ENCODE data around the gene PPP2R5E.

PPP2R5E gene

DNA sequence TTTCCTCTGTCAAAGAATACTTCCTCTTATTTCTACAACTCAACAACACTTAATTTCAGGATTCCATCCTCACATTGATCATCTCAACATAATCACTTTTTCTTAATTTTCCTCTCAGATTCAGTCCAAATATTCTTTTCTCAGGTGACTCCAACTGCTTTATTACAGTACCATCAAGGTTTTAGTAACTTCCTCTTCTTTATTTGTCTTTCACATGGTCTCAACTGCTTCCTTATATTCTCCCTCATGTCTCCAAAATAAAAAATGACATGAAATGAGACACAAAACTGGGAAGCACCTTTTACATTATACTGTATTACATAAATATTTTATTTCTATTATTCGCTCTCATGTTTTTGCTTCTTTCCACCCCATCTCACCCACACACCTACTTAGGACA, 55.5 kb downstream of the PPP2R5E start:
- TF ChIP-seq, protein P1, sequence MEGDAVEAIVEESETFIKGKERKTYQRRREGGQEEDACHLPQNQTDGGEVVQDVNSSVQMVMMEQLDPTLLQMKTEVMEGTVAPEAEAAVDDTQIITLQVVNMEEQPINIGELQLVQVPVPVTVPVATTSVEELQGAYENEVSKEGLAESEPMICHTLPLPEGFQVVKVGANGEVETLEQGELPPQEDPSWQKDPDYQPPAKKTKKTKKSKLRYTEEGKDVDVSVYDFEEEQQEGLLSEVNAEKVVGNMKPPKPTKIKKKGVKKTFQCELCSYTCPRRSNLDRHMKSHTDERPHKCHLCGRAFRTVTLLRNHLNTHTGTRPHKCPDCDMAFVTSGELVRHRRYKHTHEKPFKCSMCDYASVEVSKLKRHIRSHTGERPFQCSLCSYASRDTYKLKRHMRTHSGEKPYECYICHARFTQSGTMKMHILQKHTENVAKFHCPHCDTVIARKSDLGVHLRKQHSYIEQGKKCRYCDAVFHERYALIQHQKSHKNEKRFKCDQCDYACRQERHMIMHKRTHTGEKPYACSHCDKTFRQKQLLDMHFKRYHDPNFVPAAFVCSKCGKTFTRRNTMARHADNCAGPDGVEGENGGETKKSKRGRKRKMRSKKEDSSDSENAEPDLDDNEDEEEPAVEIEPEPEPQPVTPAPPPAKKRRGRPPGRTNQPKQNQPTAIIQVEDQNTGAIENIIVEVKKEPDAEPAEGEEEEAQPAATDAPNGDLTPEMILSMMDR (IDR thresholded peaks at IDR 0.05; ENCODE audit: low read depth, low read length, missing control alignments): no peak
- H3K4me3 ChIP-seq (replicated peaks; ENCODE audit: low read depth, low read length): no peak overlapping the region
- no peak for DNase-seq (ENCODE audit: extremely low read depth, low read depth)

DNA sequence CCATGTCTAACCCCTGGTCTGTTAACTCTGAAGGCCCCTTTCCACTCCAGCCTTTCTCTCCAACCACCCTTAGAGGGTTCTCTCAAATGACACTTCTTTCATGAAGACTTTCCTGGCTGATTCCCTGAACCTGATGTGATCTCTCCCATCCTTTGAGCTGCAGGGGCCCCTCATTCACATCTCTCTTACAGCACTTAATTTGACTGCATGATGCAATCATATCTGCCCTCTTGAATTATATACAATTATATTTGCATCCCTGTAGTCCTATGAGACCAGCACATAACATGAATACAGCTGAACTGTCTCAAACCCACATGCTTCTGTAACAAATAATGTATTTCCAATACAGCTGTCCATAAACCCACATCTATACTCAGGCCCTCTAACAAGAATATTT, 56.4 kb downstream of the PPP2R5E start:
- TF ChIP-seq, protein P1 (IDR thresholded peaks at IDR 0.05; ENCODE audit: low read depth, low read length, missing control alignments): no peak
- H3K4me3 ChIP-seq (replicated peaks; ENCODE audit: low read depth, low read length): no peak overlapping the region
- DNase-seq (ENCODE audit: extremely low read depth, low read depth): no peak

DNA sequence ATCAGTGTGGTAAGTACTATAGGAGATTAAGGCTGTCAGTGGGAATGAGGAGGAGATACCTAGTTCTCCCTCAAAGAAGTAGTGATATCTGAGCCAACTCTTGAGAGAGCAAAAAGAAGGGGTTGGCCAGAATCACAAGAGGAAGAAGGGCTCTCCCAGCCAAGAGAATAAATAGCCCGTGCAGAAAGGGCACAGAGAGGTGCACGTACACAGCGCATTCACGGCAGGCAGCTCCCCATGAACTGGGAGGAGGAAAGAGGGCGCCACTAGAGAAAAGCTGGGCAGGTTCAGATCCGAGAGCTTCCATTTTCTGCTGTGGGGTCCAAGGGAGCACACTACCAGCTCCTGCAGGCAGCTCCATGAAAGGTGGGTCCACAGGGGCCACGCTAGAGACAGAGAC, 59.9 kb downstream of the PPP2R5E start:
- H3K4me3 ChIP-seq (replicated peaks; ENCODE audit: low read depth, low read length): no peak overlapping the region
- TF ChIP-seq, protein P1 (IDR thresholded peaks at IDR 0.05; ENCODE audit: low read depth, low read length, missing control alignments): no peak
- no peak for DNase-seq (ENCODE audit: extremely low read depth, low read depth)

DNA sequence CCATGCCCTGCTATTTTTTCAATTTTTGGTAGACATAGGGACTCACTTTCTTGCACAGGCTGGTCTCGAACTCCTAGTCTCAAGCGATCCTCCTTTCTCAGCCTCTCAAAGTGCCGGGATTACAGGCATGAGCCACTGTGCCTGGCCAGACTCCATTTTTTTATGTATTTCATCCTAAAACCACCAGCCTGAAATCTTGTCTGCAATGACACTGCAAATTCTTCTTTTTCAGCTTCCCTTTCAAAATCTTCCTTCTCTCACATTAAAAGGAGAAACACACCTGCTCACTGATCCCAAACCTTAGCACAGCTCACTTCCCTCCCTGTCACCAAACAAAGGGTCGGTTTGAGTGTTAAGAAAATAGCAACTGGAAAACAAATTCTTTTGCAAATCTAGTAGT, 62.6 kb downstream of the PPP2R5E start:
- TF ChIP-seq, protein P1 (IDR thresholded peaks at IDR 0.05; ENCODE audit: low read depth, low read length, missing control alignments): no peak

DNA sequence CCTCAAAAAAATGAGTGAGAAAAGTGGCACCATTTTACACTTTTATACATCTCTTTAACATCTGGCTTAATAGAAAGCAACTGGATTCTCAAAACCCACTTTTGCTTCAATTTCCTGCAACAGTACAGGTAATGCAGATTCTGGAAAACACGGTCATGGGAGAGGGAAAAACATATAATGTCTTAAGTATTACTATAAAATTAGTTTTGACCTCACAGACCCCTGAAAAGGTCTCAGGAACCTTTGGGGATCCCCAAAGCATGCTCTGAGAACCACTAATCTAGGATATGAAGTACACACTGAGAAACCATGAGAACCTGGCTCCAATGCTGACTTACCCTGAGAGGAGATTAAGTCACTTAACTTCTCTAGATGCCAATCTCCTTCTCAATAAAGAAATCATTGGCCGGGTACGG, 64.7 kb downstream of the PPP2R5E start:
- TF ChIP-seq, protein P1 (IDR thresholded peaks at IDR 0.05; ENCODE audit: low read depth, low read length, missing control alignments): no peak
- no peak overlapping the region for H3K4me3 ChIP-seq (replicated peaks; ENCODE audit: low read depth, low read length)
- DNase-seq (ENCODE audit: extremely low read depth, low read depth): no peak

More for the DNA sequence above, 62.6 kb downstream of the PPP2R5E start:
- DNase-seq (ENCODE audit: extremely low read depth, low read depth): no peak
- H3K4me3 ChIP-seq (replicated peaks; ENCODE audit: low read depth, low read length): no peak overlapping the region

DNA sequence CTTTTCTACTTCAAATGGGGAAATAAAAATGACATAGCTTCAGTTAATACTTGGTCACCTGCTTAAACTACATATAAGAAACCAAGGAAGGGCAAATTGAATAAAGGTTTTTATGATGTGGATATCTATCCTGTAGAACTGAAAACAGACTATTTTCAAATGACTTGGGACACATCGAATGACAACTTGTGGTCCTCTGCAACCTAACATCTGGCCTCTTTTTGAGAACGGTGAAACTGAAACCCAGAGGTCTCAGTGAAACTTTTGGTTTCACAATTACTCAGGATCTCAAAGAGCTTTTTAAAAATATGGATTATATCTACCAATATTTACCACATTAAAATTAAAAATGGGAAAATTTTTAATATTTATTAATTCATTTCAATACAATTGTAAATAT, 65.2 kb downstream of the PPP2R5E start:
- no peak overlapping the region for H3K4me3 ChIP-seq (replicated peaks; ENCODE audit: low read depth, low read length)
- no peak for DNase-seq (ENCODE audit: extremely low read depth, low read depth)
- TF ChIP-seq, protein P1 (IDR thresholded peaks at IDR 0.05; ENCODE audit: low read depth, low read length, missing control alignments): no peak

DNA sequence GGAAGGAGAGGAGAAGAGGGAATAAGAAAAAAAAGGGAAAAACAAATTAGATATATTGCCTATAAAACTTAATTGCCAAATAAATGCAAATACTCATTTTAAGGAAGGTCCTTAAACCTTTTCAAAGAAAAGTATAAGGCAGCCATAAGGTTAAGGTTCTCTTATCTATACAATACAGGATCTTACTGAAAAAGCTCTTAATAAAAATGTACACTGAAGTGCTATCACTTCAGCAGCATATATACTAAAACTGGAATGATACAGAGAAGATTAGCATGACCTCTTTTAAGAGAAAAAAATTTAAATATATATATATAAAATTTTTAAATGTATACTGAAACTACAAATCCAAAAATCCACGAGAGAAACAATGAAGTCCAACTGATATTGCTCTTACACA, 65.6 kb downstream of the PPP2R5E start:
- DNase-seq (ENCODE audit: extremely low read depth, low read depth): no peak
- TF ChIP-seq, protein P1 (IDR thresholded peaks at IDR 0.05; ENCODE audit: low read depth, low read length, missing control alignments): no peak
- no peak overlapping the region for H3K4me3 ChIP-seq (replicated peaks; ENCODE audit: low read depth, low read length)

Measured in HFF-Myc (cell line).